Effector CD8-positive, alpha-beta T cell (primary cell): ENCODE measurements around the gene CSMD2.
"Not testable (repeated sequence)": the region's sequence is repeated elsewhere in the genome, so short reads cannot be mapped to it uniquely, and the experiment has no call there.

Source experiments
- DNase-seq: peaks from one replicate; lab custom pipeline; 2025; lab: John Stamatoyannopoulos, UW

CSMD2 gene

DNA sequence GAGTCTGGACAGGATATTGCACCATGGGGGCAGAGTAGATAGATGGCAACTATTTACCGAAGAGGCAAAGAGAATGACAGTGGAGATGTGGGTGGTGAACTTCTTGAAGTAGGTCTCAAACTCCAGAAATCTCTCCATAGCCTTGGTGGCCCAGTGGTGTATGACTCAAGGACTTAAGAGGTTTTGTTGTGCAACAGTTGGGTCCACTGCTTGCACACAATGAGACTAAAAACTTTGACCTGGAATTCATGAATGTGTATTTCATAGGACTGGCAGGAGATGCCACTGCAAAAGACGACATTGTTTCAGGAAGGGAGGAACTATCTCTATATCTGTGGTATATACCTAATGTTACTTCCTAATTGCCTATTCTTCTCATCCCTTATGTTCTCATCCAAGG is 616.7 kb downstream of the CSMD2 start:
- DNase-seq: no peak

DNA sequence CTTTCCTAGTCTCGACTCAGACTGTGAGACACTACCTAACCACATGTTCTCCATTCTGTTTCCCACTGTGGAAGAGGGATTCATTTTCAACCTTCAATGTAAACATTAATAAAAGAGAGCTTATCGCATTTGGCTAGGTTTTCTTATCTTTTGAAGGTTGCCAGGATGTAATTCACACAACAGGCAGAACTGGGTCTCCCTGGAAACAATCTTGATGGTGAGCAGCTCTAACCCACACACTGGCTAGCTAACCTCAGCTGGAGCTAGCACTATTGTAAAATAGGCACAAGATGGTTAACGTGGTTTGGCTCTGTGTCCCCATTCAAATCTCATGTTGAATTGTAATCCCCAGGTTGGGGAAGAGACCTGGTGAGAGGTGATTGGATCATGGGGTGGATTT is 617.5 kb downstream of the CSMD2 start:
- DNase-seq: no peak

DNA sequence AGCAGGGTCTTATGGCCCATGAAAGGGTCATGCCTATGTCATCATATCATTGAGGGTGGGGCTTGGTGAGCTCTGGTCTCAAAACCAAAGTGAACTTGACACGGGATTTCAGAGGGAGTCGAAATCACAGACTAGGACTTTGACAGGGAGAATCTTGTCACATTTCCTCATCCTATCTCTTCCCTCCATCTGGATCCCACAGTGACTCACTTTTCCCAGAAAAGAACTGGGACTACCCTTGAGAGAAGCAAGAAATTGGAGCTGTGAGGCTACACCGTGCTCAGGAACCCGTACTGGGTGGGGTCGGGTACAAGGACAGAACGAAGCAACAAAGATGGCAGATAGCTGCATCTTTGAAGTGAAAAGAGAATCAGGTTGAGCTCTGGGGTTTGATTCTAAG is 623.1 kb downstream of the CSMD2 start:
- no peak for DNase-seq

DNA sequence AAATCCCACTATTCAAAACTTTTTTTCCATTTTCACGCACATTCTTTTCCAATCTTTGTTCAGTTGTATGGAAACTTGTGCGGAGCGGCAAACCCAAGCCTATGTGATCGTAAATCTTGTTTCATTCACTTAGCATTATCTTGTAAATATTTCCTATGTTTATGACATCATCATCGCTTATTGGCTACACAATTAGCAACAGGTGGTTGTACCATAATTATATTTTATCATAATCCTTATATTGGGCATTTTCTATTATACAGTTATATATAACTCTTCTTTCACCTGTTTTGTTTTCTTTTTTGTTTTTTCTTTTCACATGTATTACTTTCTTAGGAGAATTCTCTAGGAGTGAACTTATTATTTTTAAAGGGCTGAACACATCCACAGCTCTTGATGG is 627.1 kb downstream of the CSMD2 start:
- DNase-seq: no peak

DNA sequence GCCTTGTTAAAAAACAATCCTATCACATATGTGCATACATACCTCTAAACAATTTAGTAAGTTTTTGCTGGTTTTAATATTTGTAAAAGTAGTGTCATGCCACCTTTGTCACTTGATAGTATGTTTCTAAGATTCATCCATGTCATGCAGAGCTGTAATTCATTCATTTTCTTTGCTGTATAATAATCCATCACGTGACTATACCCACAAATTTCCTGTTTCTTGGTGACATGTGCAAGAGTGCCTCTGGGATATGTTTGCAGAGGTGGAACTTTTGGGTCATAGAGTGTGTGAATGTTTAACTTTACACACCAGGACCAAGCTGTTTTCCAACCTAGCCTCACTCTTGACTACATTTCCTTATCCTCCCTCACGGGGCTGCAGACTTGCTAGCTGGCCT is 629.7 kb downstream of the CSMD2 start:
- DNase-seq: no peak

DNA sequence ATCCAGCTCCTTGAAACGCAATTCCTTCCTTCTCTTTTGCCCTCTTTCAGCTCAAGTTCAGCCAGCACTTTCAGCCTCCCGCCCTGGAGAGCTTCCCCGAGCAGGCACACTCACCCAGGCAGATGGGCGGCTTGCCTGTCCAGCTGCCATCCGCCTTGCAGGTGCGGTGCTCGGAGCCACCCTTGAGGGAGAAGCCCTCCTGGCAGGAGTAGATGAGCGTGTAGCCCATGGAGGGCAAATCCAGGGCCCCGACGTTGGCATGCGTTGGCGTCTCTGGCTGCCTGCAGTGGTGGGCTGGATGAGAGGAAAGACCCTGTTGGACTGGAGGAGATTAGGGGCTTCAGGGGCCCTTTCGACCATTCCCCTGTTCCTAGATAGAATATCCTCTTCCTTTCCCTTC is 632.1 kb downstream of the CSMD2 start:
- no peak for DNase-seq

DNA sequence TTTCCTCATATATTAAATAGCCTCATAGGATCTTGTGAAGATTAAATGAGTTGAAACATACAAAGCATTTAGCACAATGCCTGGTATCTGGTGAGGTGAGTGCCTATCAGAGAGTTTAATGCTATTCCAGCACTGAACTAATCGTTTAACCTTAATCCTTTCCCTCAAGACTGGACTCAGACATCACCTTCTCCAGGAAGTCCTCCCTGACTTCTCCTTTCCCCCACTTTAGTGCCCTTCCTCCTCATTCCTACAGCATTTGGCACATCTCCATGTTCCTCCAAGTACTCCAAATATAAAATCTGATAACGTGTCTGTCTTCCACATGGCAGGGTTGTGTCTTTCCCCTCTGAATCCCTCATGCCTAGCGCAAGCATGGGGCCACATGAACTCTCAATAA is 632.8 kb downstream of the CSMD2 start:
- DNase-seq: no peak

DNA sequence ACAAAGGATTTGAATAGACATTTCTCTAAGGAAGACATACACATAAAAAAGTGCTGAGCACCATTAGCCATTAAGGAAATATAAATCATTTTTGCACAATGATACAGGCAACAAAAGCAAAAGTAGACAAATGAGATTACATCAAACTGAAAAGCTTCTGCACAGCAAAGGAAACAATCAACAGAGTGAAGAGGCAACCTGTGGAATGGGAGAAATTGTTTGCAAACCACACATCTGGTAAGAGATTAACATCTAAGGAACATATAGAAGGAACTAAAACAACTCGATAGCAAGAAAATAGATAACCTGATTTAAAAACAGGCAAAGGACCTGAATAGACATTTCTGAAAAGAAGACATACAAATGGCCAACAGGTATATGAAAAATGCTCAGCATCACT is 635.1 kb downstream of the CSMD2 start:
- DNase-seq: no peak

DNA sequence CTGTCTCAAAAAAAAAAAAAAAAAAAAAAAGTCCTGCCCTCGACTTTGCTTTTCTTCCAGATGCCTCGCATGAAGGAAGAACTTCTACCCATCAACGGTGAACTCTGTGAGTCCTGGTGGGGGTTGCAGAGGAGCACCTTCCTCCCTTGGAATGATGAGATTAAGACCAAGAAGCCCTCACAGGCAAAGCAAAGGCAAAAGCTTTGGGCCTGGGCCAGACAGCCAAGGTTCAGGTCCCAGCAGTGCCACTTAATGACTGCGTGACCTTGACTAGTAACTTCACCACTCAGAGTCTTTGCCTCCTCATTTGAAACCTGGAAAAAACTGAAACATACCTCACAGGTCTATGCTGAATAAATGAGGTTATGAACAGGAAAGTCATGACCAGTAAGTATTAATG is 637.1 kb downstream of the CSMD2 start:
- DNase-seq: no peak

DNA sequence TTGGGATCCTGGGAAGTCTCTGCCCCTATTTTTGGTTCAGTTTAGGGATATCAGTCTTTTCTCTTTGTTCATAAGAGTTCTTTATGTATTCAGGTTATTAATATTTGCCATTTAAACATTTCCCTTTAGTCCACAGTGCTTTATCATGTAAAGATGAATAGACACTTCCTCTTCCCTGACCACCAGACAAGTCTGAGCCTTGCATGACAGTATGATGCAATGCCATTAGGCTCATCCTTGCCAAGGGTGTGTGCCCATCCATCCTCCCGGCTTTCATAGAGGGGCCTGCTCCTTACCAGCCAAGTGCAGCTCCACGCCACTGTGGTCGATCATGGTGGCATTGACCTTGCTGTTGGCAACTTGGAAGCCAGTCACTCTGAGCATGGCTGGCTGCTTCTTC is 640.4 kb downstream of the CSMD2 start:
- no peak for DNase-seq

DNA sequence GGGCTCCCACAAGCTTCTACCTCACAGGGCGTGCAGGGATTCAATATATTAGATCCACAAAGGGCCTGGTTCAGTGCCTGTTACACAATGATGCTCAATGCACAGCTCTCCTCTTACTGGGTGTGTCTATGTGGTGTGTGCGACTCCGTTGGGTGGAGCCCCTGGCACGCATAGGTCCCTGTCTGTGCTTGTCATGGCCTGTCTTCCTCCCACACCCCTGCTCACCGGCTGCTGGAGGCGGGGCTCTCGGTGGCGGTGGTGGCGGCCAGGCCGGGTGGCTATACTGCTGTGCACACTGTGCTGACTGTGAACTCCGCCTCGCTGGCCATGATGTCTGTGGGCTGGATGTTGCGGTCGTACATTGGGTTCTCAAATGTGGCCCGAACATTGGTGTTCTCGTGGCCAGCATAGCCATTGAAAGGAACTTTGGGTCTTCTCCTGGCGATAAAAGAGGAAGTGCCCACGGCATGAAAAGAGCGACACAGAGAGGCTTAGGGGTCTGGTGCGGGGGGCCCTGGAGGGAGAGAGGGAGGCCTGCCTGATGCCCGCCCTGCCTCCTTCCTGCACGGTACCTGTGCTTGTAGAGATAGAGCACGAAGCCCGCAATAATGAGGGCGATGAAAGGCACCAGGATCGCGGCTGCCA is 645.7 kb downstream of the CSMD2 start:
- no peak for DNase-seq

DNA sequence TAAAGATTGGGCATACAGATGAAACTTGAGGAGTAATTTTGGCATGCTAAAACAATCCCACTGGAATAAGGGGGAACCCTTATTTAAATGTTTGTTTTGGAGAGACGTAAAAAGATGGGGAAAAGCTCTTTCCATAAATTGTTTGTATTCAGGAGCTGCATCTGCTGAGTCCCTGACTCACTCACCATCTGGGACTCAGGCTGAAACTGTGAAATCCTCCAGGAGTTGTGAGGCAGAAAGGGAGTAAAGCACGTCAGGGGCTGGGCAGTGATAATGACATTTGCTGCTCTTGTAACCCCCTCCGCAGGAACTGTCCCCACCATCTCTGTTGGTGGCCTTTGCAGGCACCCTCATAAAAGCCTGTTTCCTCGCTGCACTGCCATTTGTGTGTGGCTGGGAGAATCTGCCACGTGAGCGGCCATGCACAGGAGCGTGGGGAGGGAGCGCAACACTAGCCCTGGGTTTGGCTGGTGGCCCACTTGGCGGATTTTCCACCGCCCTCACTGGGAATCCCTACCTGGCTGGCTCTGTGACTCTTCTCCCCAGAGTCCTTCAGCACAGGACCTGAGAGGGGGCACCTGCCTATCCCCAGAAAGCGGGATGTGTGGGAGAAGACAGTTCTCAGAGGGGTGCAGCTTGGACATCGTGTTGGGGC is 647.3 kb downstream of the CSMD2 start:
- no peak for DNase-seq

DNA sequence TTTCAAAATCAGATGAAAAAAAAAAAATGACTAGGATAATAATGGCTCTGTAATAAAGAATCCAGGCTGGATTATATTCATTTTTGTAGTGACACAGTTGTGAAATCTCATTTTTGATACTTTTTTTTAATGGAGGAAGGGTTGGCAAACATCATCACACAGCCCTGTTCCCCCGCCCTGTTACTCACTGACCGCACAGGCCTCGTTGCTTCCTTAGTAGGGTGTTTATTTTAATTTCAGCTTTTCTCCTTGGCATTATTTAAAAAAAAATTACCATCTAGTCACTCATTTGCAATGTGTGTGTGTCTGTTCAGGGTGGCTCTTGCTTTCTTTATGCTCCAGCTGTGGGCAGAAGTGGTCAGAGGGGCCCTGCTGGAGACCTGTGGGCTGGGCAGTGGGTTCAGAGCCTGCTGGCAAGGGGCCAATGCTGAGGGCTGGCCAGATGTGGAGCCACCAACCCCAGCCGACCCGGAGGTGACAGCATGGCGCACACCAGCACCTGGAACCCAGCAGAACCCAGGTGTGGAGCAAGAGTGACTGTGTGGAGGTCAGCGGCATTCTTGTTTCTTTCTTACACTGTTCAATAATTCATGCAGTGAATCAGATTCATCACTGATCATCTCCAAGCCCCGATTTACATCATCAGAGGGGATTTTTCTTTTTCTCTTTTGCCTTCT is 648.0 kb downstream of the CSMD2 start:
- no peak for DNase-seq

DNA sequence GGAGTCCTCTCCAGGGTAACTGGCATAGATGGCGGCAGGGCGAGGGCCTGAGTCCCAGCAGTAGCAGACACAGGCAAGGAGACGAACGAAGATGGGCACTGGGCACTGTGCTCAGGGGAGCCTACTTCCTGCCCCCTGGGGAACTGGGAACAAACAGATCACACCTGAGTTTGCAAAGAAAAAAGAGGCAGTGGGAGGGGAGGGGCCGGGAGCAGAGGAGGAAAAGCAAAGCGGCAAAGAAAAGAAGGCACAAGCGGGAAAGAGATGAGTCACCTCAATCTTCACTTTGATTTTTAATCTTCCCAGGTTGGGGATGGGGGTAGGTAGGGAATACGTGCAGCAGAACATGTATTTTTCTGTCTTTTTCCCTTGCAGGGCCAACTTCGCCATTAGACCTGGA is 648.6 kb downstream of the CSMD2 start:
- no peak for DNase-seq

DNA sequence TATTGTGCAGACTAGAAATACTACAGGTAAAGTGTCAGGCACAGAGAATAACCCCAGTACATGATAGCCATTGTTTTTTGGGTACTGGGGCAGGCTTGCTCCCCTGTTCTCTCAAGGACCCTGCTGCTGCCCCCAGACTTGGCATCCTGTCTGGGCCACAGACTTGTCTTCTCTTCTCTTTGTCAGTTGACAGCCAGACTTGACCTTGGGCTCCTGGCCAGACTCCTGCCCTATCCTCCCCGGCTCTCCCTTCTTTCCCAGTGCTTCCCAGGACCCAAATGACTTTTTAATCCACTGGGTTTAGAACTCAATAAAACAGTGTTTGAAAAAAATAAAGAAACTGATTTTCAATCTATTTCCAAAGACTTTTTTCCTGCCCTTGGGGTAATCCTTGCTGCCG is 649.4 kb downstream of the CSMD2 start:
- DNase-seq: no peak

DNA sequence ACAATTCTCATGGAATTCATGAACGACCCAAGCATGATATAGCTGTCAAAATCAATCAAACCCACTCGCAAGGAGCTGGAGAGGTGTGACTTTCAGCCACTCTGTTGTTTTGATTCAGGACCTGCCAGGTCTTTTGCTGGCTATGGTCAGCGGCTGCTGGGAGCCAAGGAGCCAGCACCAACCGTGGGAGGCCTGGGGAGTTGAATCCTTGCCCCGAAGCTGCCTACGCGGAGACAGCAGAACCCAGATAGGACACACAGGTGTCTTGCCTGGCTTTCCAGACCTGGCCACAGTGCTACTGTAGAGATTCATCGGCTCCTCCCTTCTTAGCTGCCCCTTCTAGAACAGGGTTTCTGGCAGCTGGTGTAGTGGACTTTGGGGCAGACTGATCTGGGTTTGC is 649.9 kb downstream of the CSMD2 start:
- no peak for DNase-seq

DNA sequence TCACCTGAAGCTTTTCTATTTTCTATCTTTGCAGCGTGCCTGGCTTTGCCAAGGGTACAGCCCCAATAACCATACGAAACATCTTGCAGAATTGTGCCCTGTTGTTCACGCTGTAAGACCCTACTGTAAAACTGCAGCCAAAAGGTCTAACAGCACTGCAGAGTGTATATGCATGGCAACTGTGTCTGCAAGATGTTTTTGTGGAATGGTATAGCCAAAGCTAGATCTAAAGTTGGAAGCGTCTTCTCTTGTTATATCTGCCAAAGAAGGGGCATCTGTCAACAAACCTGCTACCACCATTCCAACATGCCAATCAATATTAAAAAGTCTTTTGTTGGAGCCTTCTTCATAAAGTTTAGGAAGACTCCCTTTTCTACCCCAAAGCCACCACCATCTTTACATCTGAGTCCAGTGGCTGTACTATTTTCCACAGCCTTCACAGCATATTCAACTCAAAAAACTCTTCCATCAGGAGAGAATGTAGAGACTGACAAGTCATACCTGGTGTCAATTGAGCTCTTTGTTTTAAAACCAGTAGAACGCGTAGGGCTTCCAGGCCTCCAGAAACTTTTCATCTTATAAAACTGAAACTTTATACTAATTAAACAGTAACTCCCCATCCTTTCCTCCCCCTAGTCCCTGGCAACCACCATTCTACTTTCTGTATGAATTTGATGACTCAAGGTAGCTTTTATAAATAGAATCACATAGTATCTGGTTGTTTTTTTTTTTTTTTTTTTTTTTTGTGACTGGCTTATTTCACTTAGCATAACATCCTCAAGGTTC is 652.6 kb downstream of the CSMD2 start:
- DNase-seq: no peak

DNA sequence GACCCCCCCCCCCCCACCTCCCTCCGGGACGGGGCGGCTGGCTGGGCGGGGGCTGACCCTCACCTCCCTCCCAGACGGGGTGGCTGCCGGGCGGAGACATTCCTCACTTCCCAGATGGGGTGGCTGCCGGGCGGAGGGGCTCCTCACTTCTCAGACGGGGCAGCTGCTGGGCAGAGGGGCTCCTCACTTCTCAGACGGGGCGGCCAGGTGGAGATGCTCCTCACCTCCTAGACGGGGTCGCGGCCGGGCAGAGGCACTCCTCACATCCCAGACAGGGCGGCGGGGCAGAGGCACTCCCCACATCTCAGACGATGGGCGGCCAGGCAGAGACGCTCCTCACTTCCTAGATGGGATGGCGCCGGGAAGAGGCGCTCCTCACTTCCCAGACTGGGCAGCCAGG is 655.8 kb downstream of the CSMD2 start:
- DNase-seq: not testable (repeated sequence)

DNA sequence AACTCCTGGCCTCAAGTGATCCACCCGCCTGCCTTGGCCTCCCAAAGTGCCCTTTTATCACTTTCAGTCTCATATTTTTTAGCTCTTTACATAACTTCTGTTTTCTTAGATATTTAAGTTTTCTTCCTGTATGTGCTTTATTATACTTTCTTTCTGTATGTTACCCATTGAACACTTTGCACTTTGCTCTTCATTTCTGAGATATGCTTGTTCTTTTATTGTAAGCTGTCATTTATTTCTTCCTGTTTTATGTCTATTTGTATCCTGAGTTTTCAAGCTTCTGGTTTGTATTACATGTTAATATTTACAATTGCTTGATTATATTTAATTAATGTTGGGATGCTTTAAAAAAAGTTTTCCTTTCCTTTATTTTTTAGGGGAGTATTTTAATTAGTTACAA is 656.9 kb downstream of the CSMD2 start:
- DNase-seq: no peak

DNA sequence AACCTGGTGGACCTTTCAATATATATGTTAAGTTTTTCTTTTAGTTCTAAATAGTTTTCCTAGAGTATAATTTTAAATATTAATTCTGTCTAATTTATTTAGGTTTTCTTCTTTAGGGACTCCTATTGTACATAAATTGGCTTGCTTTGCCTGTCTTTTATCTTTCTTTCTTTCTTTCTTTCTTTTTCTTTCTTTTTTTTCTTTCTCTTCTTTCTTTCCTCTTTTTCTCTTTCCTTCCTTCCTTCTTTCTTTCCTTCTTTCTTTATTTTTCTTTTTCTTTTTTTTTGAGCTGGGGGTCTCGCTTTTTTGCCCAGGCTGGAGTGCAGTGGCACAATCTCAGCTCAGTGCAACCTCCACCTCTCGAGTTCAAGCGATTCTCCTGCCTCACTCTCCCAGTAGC is 657.4 kb downstream of the CSMD2 start:
- no peak for DNase-seq

DNA sequence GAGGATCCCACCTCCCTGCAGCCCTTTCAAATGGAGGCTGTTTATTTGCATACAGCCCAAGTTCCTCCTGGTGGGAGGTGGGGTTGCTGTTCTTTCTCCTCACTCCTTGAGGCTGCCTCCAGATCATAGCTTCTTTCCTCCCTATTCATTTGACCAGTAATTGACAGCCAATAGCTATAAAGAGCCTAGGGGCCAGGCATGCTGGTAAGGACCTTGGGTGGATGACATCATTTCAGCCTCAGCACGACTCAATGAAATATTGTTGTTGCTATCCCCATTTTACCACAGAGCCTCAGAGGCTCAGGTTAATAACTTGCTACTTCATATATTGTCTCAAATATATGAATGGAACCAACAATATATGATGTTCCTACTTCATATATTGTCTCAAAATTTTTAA is 661.5 kb downstream of the CSMD2 start:
- no peak for DNase-seq

DNA sequence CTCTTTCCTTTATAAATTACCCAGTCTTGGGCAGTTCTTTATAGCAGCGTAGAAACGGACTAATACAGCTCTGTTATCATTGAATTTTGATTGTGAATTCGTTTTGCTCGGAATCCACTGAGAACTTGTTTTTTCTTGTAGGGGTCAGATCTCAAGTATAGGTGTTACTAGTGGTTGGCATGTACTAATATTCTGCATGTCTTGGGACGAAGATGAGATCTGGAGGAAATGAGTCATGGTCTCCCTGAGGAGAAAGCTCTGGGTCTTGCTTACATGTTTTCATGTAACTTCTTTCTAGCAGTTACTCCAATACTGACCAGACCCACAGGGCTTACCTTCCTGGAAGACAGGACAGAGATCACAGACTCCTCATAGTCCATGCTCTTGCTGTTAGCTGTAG is 662.3 kb downstream of the CSMD2 start:
- DNase-seq: no peak

DNA sequence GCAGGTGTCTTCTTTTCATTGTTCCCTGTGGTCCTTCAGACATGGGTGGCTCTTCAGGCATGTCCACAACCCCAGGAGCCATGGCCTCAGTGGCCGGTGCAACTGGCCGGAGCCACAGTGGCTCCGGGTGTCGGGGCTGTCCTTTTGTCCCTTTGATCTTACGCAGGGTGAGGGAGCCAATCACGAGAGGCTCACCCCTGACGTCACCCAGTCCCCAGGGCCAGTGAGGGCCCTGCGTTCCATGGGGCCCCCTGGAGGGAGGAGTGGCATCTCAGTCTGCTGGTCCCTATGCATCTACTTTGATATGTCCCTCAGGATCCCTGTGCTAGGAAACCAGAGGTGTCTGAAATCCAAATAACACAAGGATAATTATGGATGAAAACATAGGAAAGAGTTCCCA is 663.3 kb downstream of the CSMD2 start:
- no peak for DNase-seq
